Activated effector memory CD4-positive, alpha-beta T cell treated with Interleukin-2 at 50 U/mL for 16 hours (primary cell): ENCODE measurements around the gene CARD19.
"Not testable (repeated sequence)": the region's sequence is repeated elsewhere in the genome, so short reads cannot be mapped to it uniquely, and the experiment has no call there.

Experiments used
- DNase-seq: peaks from one replicate; pipeline ENCODE4 v3.0.0-alpha.2; 2020

CARD19 gene

DNA sequence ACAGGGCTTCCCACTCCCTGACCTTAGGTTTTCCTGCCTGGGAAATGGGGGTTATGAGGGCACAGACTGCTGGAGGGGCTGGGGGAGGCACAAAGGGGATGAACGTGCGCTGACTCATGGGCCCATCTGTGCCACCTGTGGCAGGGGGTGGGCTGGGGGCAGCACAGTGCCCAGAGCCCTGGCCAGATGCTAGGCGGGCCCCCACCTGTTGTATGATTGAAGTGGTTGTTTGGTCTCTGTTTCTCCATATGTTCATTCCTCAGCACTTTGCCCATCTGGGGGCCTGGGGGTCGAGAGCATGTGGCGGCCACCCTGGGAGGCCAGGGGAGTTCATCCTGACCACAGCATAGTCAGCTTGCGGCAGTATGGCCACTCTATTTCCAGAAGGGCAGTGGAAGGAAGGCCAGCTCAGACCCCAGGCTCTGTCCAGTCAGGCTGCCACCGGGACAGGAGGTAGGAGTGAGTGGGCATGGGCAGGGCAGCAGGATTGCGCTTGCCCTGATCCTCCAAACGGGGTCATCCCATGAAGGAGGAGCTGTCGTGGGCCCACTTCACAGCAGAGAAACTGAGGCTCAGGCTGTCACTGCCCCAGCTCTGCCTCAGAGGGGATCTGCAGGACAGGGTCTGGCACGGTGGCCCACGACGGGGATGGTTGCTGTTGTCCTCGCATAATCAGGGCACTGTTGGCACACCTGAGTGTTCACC is 38.9 kb downstream of the CARD19 start:
- DNase-seq, result no peak

DNA sequence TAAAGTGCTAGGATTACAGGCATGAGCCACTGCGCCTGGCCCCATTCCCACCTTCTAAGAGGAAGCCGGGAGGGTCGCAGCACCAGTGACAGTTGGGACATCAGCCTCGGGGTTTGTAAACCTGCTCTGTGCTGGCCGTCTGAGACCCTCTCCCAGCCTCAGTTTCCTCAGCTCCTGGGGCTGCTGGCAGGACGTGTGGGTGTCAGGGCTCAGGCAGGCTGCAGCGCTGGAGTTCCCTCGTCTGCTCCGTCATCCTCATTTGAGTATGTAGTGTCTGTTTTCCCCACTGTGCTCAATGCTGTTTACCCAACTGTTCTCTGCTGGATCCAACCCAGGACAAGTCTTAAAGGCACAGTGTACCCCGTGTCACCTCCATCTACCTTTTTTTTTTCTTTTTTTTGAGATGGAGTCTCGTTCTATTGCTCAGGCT is 40.0 kb downstream of the CARD19 start:
- no peak for DNase-seq

DNA sequence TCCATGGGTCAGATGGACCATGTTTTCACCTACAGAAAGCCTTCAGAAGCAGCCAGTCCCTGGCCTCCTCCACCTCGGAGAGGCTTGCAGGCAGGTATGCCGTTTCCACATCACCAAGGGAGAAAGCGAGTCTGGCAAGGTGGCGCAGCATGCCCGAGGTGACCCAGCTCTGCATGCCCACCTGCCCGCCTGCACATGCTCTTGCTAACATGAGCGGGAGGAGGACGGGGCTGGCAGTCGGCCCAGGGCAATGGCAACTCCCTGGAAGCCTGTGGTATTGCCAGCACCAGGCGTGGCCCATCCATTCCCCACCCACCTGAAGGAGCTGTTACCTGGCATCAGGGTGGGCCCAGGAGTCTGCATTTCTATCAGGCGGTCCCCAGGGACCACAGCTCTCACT is 41.3 kb downstream of the CARD19 start:
- no peak for DNase-seq

DNA sequence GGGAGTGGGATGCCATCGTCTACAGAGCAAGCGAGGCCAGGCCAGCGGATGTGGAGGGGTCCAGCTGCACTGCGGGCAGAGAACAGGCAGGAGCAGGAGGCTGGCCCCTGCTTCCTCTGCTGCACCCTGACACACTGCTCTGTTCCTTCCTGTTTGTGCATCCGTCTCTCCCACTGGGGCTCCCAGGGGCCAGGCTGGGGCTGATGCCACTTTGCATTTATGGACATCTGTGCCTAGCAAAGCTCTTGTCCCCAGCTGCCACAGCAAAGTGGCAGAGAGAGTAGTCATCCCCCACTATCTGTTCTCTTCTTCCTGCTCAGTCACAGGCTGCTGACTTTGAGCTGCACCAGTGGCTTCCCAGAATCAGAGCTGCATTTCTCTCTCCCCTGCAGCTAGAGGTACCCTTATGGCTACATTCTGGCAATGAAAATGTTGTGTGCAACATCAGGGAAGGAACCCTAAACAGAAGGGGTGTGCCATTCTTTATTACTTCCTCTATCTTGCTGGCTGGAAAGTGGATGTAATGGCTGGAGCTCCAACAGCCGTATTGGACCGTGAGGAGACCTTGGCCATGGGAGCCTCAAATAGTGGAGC is 42.3 kb downstream of the CARD19 start:
- DNase-seq, result no peak

- no peak for DNase-seq
Observed at GRCh38 chr9:93139365-93140182, 43.6 kb downstream of the CARD19 start.

- no peak for DNase-seq
Observed at GRCh38 chr9:93141771-93142483, 45.9 kb downstream of the CARD19 start.

GRCh38 chr9:93143830-93144530 is 48.0 kb downstream of the CARD19 start:
- DNase-seq, result peak; percentile 71

- DNase-seq, result not testable (repeated sequence)
Observed at GRCh38 chr9:93146696-93147095, 50.7 kb downstream of the CARD19 start.

DNA sequence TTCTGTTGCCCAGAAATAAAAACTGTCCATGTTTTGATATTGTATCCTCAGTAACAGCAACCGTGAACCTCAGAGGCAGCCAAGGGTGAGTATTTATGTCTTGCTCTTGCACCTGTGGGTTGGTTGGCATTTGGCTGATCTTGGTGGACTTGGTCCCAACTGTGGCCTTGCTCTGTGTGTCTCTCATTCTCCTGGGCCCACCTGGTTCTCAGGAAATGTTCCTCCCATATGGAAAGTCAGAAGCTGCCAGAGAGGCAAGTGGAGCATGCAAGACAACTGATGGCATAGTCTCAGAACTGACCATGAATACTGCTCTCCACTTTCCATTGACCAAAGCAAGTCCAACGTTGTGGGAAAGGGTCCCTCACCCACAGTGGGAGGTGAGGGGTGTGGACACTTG is 51.6 kb downstream of the CARD19 start:
- DNase-seq, result no peak

DNA sequence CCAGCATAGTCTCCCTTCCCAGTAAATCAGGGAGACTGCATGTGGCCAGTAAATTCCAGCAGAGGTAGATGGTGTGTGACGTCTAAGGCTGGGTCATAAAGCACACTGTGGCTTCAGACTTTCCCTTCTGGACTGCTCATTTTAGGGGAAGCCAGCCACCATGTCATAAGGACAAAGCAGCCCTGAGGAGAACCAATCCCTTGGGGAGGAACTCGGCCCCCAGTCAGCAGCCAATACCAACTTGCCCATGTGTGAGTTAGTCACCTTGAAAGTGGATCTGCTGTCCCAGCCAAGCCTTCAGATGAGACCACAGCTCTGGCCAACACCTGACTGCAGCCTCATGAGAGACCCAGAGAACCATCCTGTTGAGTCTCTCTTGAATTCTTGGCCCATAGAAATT is 52.7 kb downstream of the CARD19 start:
- no peak for DNase-seq

DNA sequence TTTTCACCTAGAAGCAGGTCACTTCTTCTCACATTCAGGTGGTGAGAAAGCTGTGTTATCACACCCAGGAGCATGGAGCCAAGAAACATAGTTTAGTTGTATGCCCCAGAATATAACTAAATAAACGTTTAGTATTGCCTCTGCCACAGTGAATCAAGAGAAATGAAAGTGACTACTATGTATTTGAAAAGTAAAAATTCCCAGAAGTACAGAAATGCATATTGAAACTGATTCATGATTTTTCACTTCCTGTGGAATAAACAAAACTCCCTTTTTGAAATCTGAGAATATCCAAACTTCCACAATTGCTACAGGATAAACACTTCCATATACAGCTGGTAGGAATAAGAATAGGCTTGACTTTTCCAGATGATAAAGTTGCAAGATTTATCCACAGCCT is 53.3 kb downstream of the CARD19 start:
- no peak for DNase-seq

GRCh38 chr9:93151097-93151784 is 55.2 kb downstream of the CARD19 start:
- no peak for DNase-seq

DNA sequence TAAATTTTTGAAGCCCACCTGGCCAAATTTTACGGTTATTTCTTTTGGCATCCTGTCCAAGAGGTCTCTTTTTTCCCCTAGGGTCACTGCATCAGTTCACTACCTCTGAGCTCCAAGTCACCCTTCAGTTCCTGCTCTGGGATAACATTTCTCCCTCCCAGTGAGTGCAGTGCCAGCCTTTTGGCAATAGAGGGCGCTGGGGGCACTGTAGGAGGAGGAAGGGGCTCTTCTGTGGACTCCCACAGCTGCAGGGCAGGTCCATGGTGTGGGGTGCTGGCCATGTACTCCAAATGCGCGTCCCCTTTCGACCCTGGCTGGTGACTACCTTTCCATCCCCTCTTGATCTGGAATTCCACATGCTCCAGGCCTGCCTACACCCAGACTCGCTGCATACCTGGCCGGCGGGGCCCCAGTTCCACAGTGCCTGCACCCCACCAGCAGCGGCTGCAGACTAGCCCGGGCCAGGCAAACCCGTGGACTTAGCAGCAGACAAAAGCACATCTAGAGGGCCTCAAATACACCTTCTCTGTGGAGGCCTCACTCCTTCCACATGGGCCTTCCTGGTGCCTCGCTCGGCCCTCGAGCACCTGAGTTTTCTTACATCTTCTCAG is 58.4 kb downstream of the CARD19 start:
- DNase-seq, result no peak

DNA sequence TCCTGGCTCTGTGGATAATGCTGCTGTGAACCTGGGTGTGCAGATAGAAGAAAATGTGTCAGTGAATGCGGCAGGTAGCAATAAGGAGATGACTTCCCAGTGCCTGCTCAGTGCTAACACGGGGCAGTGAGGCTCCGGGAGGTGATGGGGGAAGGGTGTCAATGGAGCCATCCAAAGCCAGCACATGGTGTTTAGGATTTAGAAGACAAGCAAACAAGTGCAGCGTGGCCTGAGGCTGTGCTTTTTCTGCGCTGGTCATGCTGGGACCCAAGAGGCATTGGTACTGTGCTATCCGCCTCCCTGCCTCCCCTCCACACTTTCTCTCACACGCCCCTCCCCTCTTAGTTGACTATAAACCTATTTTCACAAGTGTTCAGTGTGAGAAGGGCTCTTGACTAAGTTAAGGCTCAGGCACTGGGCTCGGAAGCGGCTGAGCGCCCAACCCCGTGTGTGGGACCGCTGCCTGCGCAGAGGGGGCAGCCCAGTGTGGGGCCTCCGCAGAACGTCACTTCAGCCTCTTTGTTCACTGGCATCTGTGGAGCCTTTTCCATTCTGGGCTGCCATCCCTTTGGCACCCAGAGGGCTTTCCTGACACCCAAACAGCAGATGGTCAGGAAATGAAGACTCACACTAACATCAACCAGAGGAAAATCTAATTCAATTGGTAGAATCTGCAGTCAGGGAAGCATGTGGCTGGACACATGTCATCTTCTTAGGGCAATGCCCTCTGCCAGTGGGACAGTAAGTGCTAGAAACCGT is 59.9 kb downstream of the CARD19 start:
- no peak for DNase-seq

DNA sequence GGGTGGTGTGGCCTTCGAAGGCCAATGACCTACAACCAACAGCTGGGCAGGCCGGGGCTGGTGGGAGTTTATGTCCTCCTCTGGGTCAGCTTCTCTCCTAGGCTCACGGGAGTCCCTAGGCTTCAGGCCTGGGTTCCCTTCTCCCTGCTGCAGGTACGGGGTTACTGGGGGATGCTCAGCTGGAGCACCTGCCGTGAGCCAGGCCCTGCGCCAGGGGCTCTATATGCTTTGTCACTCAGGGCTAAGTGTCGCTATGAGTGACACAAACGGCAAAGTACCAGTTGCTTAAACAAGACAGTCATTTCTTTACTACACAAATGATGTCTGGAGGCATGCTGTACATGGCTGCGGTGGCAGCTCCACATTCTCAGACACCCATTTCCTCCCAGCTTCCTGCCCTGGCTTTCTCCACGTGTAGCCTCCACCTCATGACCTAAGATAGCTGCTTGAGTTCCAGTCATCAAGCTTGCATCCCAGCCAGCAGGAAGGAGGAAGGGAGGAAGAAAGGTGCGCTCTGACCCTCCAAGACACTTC is 60.5 kb downstream of the CARD19 start:
- DNase-seq, result peak; percentile 9

DNA sequence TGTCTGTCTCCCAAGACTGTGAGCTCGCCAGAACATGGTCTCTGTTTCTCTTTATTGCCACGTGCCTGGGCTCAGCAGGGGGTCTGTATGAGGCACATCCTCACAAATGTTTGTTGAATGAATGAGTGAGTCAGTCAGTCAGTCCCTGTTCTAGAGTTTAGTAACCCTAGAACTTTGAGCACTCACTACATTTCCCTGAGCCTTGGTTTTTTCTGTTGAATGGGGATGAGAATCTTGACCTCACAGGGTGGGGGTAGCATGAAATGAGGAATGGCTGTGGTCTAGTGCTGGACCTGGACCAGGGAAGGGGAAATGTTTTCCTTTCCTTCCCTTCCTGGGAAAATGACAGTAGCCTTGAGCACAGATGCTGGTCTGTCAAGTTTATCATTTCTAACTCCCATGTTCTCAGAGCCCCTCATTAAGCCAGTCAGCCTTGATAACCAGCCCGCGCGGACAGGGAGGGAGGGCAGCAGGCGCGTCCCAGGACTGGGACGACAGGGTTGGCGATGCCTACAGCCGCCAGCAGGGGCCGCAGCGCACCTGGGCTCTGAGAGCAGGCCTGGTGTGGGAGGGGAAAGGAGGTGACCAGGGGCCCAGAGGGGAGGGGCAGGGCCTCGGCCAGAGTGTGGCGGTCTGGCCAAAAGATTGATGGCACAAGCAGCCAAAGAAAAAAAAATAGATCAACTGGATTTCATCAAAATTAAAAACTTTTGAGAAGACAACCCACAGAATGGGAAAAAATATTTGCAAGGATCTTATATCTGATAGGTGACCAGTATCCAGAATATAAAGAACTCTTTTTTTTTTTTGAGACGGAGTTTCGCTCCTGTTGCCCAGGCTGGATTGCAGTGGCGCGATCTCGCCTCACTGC is 63.8 kb downstream of the CARD19 start:
- DNase-seq, result peak; percentile 45

DNA sequence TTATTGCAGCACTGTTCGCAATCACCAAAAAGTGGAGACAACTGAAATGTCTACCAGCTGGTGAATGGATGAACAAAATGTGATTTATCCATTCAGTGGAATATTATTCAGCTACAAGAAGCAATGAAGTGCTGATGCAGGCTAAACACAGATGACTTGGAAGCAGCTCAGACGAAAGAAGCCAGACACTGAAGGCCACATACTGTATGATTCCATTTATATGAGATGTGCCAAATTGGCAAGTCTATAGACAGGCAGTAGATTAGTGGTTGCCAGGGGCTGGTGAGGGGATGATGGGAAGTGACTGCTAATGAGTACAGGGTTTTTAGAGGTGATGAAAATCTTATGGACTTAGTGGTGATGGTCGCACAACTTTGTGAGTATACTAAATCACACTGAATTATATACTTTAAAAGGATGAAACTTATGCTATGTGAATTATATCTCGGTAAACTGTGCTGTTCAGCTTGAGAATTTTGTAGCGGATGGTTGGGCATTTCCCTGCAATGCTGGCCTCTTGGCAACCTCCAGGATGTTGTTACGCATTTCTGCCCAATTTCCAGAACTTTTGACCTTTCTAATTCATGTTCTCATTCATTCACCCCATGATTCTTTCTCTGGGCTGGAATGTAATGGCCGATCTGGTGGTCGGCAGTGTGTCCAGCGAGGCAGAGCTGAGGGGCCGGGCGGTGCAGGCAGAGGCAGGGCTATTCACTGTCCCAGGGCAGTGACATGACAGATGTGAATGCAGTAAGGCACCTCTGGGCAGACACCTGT is 66.0 kb downstream of the CARD19 start:
- DNase-seq, result no peak
